ENCODE measurements around the gene ATP1A3.

ATP1A3 gene

DNA sequence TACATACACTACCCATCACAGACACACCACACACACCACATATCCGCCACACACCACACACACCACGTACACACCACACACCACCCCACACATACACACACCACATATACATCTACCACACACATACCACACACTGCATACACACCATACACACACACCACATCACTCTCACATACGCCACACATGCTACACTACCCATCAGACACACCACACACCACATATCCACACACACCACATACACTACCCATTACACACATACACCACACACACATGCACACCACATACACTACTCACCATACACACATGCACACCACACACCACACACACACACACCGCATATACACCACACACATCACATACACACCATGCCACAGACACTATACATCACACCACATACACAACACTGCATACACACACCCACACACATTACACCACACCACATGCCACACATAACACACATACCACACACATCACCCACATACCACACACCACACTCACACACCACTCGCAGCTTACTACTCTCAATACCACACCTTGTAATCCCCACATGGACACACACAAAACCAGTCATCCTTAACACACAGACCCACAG lies 75.3 kb downstream of the ATP1A3 start:
- in situ Hi-C loops (cut with MboI; ENCODE audit: low sequenced_read_pairs): no loop called here

DNA sequence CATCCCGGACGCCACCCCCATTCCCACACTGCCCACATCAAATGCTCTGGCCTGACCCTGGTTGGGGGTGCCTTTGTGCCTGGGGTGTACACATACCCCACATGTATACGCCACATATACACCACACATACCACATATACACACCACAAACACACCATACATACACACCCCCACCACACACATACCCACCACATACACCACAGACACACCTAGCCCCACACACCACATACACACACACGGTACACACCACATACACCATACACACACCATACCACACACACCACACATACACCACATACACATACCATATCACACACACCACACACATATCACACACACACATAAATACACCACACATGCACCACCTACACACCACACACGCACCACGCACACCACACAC lies 75.9 kb downstream of the ATP1A3 start:
- in situ Hi-C loops (cut with MboI; ENCODE audit: low sequenced_read_pairs): no loop called here

DNA sequence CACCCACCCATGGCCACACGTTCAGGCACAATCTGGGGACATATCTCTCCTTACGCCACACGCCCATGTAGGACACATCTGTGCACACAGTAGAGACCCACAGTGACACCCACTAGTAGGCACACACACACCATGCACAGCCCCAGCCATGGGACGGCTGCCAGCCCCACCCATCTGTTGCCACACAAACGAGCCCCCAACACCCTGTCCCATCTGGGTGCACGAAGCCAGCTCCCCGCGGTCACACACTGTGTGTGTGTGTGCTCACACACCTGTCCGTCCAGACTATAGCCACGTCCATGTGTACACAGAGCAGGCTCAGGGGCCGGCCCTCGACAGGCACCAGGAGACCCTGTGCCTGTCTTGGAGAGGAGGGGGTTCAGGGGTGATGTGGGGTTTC lies 76.4 kb downstream of the ATP1A3 start:
- in situ Hi-C loops (cut with MboI; ENCODE audit: low sequenced_read_pairs): no loop called here

All from hTERT RPE-1 (cell line).